HepG2 (cell line): ENCODE measurements around the gene RAB20. TPM values are rescaled to one million over a fixed set of nuclear protein-coding genes. Genes with fewer than 3 reads are reported as not detected.

Experiments
- ATAC-seq: fragments of 200-7000 bp; cut with Tn5 transposase; 3 replicates; pipeline ENCODE4 v1.9.1; 2020; ENCODE audit warnings: mild to moderate bottlenecking, moderate library complexity
- BruUV-seq: library from RNA; stranded (reverse); fragments of 400-500 nt; replicated peaks from 2 replicates; lab custom pipeline; 2021; lab: Mats Ljungman, UMichigan
- CTCF ChIA-PET: fragments of 300-600 bp; formaldehyde crosslinking; extraction: SDS; loops from one replicate; lab custom pipeline; 2021; ENCODE audit warnings: low total read pairs, inconsistent platforms, low intra/inter-chr PET ratio; lab: Yijun Ruan, JAX
- POLR2A ChIA-PET: fragments of 350-600 bp; sonication (Branson Sonifier 250); formaldehyde crosslinking; loops from one replicate; lab custom pipeline; 2020; ENCODE audit warnings: antibody characterized with exemption, inconsistent platforms; lab: Yijun Ruan, JAX
- DNase-seq: peaks from one replicate; pipeline ENCODE4 v3.0.0-alpha.2; 2015; ENCODE audit warnings: low spot score
- FAIRE-seq: peaks from 3 replicates; lab custom pipeline; 2011; peaks lifted over from hg19 to GRCh38; lab: Jason Lieb, UNC
- H2AFZ ChIP-seq: one replicate; pipeline ENCODE4 v1.6.1; 2011; ENCODE audit warnings: low read length, inconsistent platforms
- H3K27ac ChIP-seq: fragments of 300-600 bp; 3 replicates; pipeline ENCODE4 v1.8.0; 2011; ENCODE audit warnings: mixed run types, mild to moderate bottlenecking, mixed read lengths, low read length, inconsistent platforms; ENCODE audit not compliant: insufficient read depth; ENCODE audit errors: extremely low read length
- H3K27me3 ChIP-seq, 2 experiments: fragments of 200-600 bp in 1 of 2; 2 replicates in 1 of 2; 3 replicates in 1 of 2; pipeline versions ENCODE4 v1.6.0 to v1.8.0; 2011; ENCODE audit warnings: low read length in 2 of 2, mild to moderate bottlenecking in 2 of 2, moderate library complexity in 2 of 2, inconsistent platforms in 1 of 2; ENCODE audit not compliant: insufficient read depth in 2 of 2, control insufficient read depth in 1 of 2
- H3K36me3 ChIP-seq, 2 experiments: fragments of 200-600 bp in 1 of 2; replicated peaks in 1 of 2; 2 replicates in 1 of 2; 3 replicates in 1 of 2; pipeline versions ENCODE4 v1.5.1 to v1.8.0; 2011; ENCODE audit warnings: low read length in 2 of 2, inconsistent platforms in 1 of 2; ENCODE audit not compliant: insufficient read depth in 2 of 2, control insufficient read depth in 1 of 2
- H3K4me1 ChIP-seq: 2 replicates; pipeline ENCODE4 v1.5.1; 2012; ENCODE audit warnings: low read length, inconsistent platforms; ENCODE audit not compliant: insufficient read depth
- H3K4me2 ChIP-seq: 2 replicates; pipeline ENCODE4 v1.6.0; 2011; ENCODE audit warnings: low read depth, low read length, inconsistent platforms
- H3K4me3 ChIP-seq, 3 experiments: fragments of 200-600 bp in 1 of 3; sonication (generic), shearing (Covaris generic) in 1 of 3; replicated peaks in 1 of 3; 2 replicates each; pipeline ENCODE4 v1.5.1; 2011 to 2016; ENCODE audit warnings: low read length in 3 of 3, inconsistent platforms in 2 of 3, low read depth in 2 of 3, mild to moderate bottlenecking in 2 of 3, control low read depth in 1 of 3, mixed read lengths in 1 of 3; ENCODE audit not compliant: insufficient read depth in 1 of 3
- H3K79me2 ChIP-seq: one replicate; pipeline ENCODE4 v1.6.1; 2011; ENCODE audit warnings: low read length, inconsistent platforms; ENCODE audit not compliant: insufficient read depth
- H3K9ac ChIP-seq: 2 replicates; pipeline ENCODE4 v1.6.0; 2011; ENCODE audit warnings: mild to moderate bottlenecking, low read depth, low read length, inconsistent platforms; ENCODE audit not compliant: insufficient read depth
- H3K9me3 ChIP-seq: 2 replicates; pipeline ENCODE4 v1.5.1; 2012; ENCODE audit warnings: mild to moderate bottlenecking, low read length
- H4K20me1 ChIP-seq: 2 replicates; pipeline ENCODE4 v1.6.0; 2011; ENCODE audit warnings: inconsistent platforms, mild to moderate bottlenecking, low read length, moderate library complexity; ENCODE audit not compliant: insufficient read depth
- AHDC1 ChIP-seq: sonication (generic); formaldehyde crosslinking; IDR thresholded peaks from 2 replicates; pipeline ENCODE4 v1.5.1; 2020; ENCODE audit warnings: mild to moderate bottlenecking, missing genetic modification reagents, borderline replicate concordance
- HDAC1 ChIP-seq: sonication (generic); formaldehyde crosslinking; IDR thresholded peaks from 2 replicates; pipeline ENCODE4 v1.5.1; 2020; ENCODE audit warnings: mild to moderate bottlenecking, missing genetic modification reagents
- MED8 ChIP-seq: sonication (generic); formaldehyde crosslinking; IDR thresholded peaks from 2 replicates; pipeline ENCODE4 v1.8.1; 2023; ENCODE audit warnings: mild to moderate bottlenecking, missing genetic modification reagents; ENCODE audit not compliant: insufficient replicate concordance
- MEF2D ChIP-seq: sonication (generic); formaldehyde crosslinking; IDR thresholded peaks from 2 replicates; pipeline ENCODE4 v1.5.1; 2020; ENCODE audit warnings: mild to moderate bottlenecking, missing genetic modification reagents
- MTF2 ChIP-seq: sonication (generic); formaldehyde crosslinking; IDR thresholded peaks from 2 replicates; pipeline ENCODE4 v1.5.0; 2020; ENCODE audit warnings: missing genetic modification reagents, borderline replicate concordance
- NFKBIZ ChIP-seq: IDR thresholded peaks from 2 replicates; pipeline ENCODE4 v1.6.1; 2018; ENCODE audit warnings: missing genetic modification reagents, missing compliant biosample characterization
- SMAD3 ChIP-seq: sonication (generic); formaldehyde crosslinking; IDR thresholded peaks from 2 replicates; pipeline ENCODE4 v1.4.0; 2020; ENCODE audit warnings: missing genetic modification reagents
- ZFP91 ChIP-seq: sonication (generic); formaldehyde crosslinking; IDR thresholded peaks from 2 replicates; pipeline ENCODE4 v1.9.0; 2022; ENCODE audit warnings: missing genetic modification reagents, mild to moderate bottlenecking, borderline replicate concordance
- ZNF484 ChIP-seq: sonication (generic); formaldehyde crosslinking; IDR thresholded peaks from 2 replicates; pipeline ENCODE4 v1.5.1; 2020; ENCODE audit warnings: mild to moderate bottlenecking, low read depth, missing genetic modification reagents, borderline replicate concordance
- ZNF567 ChIP-seq: sonication (generic); formaldehyde crosslinking; IDR thresholded peaks from 2 replicates; pipeline ENCODE4 v1.8.1; 2023; ENCODE audit warnings: mild to moderate bottlenecking, missing genetic modification reagents, borderline replicate concordance
- ZNF713 ChIP-seq: sonication (generic); formaldehyde crosslinking; IDR thresholded peaks from 2 replicates; pipeline ENCODE4 v1.4.0; 2020; ENCODE audit warnings: mild to moderate bottlenecking, missing genetic modification reagents
- ZNF746 ChIP-seq: sonication (generic); formaldehyde crosslinking; IDR thresholded peaks from 2 replicates; pipeline ENCODE4 v1.8.0; 2022; ENCODE audit warnings: mild to moderate bottlenecking, missing genetic modification reagents
- ZNF775 ChIP-seq: sonication (generic); formaldehyde crosslinking; IDR thresholded peaks from 2 replicates; pipeline ENCODE4 v1.4.0; 2020; ENCODE audit warnings: missing genetic modification reagents, mild to moderate bottlenecking, moderate library complexity, borderline replicate concordance
- ZNF879 ChIP-seq: sonication (generic); formaldehyde crosslinking; IDR thresholded peaks from 2 replicates; pipeline ENCODE4 v1.8.1; 2023; ENCODE audit warnings: missing genetic modification reagents
- WGBS: methylation state at CpG from one replicate; pipeline ENCODE4 v1.1.6; 2017; ENCODE audit warnings: low lambda C conversion rate; 5-methylcytosine and 5-hydroxymethylcytosine counted together
- in situ Hi-C: cut with HindIII; loops from 2 replicates; pipeline ENCODE4 v1.10.0; 2017; ENCODE audit warnings: low pct_unique_long_range_greater_than_20kb; ENCODE audit not compliant: extremely low pct_ligation_motif_present
- intact Hi-C: fragments of 100-400 bp; cut with micrococcal nuclease; formaldehyde crosslinking; loops from one replicate; pipeline ENCODE4 v1.10.0; 2022; ENCODE audit not compliant: unreplicated experiment
- polyA plus RNA-seq, 8 experiments: library from polyadenylated mRNA; depleted of rRNA in 3 of 8; stranded (reverse) in 7 of 8; unstranded in 1 of 8; fragments of >200 nt; fragmentation: Illumina TruSeq in 4 of 8; extraction: Trizol in 4 of 8; gene quantifications; 2 replicates each; pipeline versions ENCODE4 v1.2.1 to v1.2.3, GENCODE V29; 2011 to 2016; ENCODE audit warnings: low read depth in 4 of 8, missing spikeins in 1 of 8, mixed read lengths in 1 of 8; ENCODE audit not compliant: insufficient read depth in 1 of 8
- total RNA-seq, 5 experiments: library from RNA; depleted of rRNA; stranded (reverse); fragments of >200 nt; fragmentation: Illumina TruSeq; extraction: Trizol; gene quantifications; 2 replicates each; pipeline ENCODE4 v1.2.3, GENCODE V29; 2016; ENCODE audit warnings: low read depth in 1 of 5

RAB20 gene
- total and polyA plus RNA-seq, 2 of the 13 experiments (the other 11 are each of a cell fraction or from before 2014, with no cell fraction given): 15.6 to 30.5 TPM

DNA sequence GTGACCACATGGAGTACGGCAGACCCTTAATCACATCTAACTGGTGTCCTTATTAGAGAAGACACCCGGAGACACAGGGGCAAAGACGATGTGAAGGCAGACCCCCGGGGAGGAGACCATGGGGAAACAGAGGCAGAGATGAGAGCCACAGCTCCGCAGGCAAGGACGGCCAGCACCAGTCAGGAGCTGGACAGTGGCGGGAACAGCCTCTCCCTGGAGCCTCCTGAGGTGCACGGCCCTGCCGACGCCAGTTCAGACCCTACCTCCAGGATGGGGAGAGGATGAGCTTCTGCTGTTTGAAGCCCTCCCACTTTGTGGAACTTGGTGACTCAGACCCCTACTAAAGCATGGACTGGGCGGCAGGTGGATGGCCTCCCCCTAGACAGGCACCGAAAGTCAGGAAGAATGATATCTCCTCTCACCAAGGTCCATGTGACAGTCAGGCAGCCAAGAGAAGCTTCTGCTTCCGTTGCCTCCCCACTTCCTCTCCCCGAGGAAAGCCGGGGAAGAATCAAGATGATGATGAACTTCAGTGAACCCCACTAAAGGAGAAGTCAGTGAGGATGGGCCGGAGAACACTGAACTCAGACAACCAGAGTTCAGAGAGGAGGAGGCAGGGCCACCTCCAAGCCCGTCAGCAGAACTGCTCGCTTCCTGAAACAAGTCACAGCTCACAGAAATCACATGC is 25.4 kb downstream of the RAB20 start (continued):
- no peak for TF ChIP-seq ZNF567
- no peak for TF ChIP-seq MEF2D (CRISPR knock-in tag)
- no peak for TF ChIP-seq ZNF484 (CRISPR knock-in tag)
- TF ChIP-seq NFKBIZ: no peak
- TF ChIP-seq HDAC1: no peak
- no peak for TF ChIP-seq MED8

GRCh38 chr13:110535526-110535925 is 26.0 kb downstream of the RAB20 start:
- ChIA-PET CTCF (no interaction called here), POLR2A (no interaction called here)
- Histone ChIP-seq H3K27ac (no peak overlapping the region), H3K9ac (no peak overlapping the region), H3K27me3 (no peaks in the 10 kb centered on the region), H3K4me3 (no peak overlapping the region), H3K36me3 (peaks cover 0 to 7% of the 10 kb centered on the region in 2 experiments; a peak in 3 of 5 replicates), H3K4me2 (no peak overlapping the region), H2AFZ (no peak overlapping the region), H3K9me3 (no peaks in the 10 kb centered on the region), H3K79me2 (peaks cover 32% of the 10 kb centered on the region), H4K20me1 (peaks cover 8% of the 10 kb centered on the region; the same call in 1 of the 2 replicates), H3K4me1 (no peaks in the 10 kb centered on the region)
- 100% methylated on average over 4 of the region's 11 CpGs for WGBS
- intact Hi-C loops: no loop called here
- TF ChIP-seq SMAD3 (CRISPR knock-in tag) (no peak), ZNF879 (no peak), ZNF713 (CRISPR knock-in tag) (no peak), ZNF746 (CRISPR knock-in tag) (no peak), AHDC1 (no peak), ZNF775 (no peak), MTF2 (CRISPR knock-in tag) (no peak), ZFP91 (CRISPR knock-in tag) (no peak)
- DNase-seq: no peak
- in situ Hi-C loops: no loop called here
- BruUV-seq: no TSS peak
- no peak for FAIRE-seq
- ATAC-seq: no peak
